Measurements from ENCODE around the gene AJUBA.

AJUBA gene

GRCh38 chr14:23009483-23009938, 27.2 kb upstream of the AJUBA start:
- no peak overlapping the region for H2BK15ac ChIP-seq (ENCODE audit: low read depth, poor library complexity, severe bottlenecking)
- no peak overlapping the region for H4K91ac ChIP-seq (ENCODE audit: low read length)
- H3K18ac ChIP-seq (ENCODE audit: low read depth in 1 of 2, low read length in 2 of 2): no peak overlapping the region
- no peaks in the 10 kb centered on the region for H3K9me3 ChIP-seq (ENCODE audit: control insufficient read depth, low read length)
- H3K27ac ChIP-seq (ENCODE audit: low read length, poor library complexity, severe bottlenecking): no peak overlapping the region
- H3K4me3 ChIP-seq (ENCODE audit: insufficient read depth in 1 of 2, low read depth in 1 of 2, low read length in 2 of 2): peak overlapping the region in 1 of 2 experiments; percentile 74
- H3K23ac ChIP-seq (ENCODE audit: low read length in 2 of 2): no peak overlapping the region
- 85% methylated on average over 3 of the region's 8 CpGs for WGBS
- no peak overlapping the region for H2AFZ ChIP-seq (ENCODE audit: low read depth, low read length)
- no peak overlapping the region for H2AK5ac ChIP-seq (ENCODE audit: low read length, severe bottlenecking)
- H4K8ac ChIP-seq (ENCODE audit: low read length): peak overlapping the region; percentile 80
- no peaks in the 10 kb centered on the region for H3K27me3 ChIP-seq (ENCODE audit: control insufficient read depth in 1 of 2, insufficient read depth in 1 of 2, low read length in 2 of 2)
- H3K4me2 ChIP-seq (ENCODE audit: low read length, poor library complexity, severe bottlenecking): peak overlapping the region; percentile 87
- peaks cover 1% of the 10 kb centered on the region for H3K4me1 ChIP-seq (ENCODE audit: control insufficient read depth, insufficient read depth, low read depth, low read length)
- H2BK12ac ChIP-seq (ENCODE audit: low read length in 2 of 2): no peak overlapping the region
- no peak overlapping the region for H2BK5ac ChIP-seq (ENCODE audit: low read depth, low read length, poor library complexity, severe bottlenecking)
- DNase-seq: no peak
- no peaks in the 10 kb centered on the region for H3K79me1 ChIP-seq (replicated peaks; ENCODE audit: low read length, poor library complexity, severe bottlenecking)
- H3K4ac ChIP-seq (ENCODE audit: low read depth in 1 of 2, low read length in 2 of 2): no peak overlapping the region
- H3K9ac ChIP-seq (ENCODE audit: low read length): peak overlapping the region; percentile 89
- no peak overlapping the region for H2BK120ac ChIP-seq (ENCODE audit: low read depth, low read length)
- no peak overlapping the region for H3K14ac ChIP-seq (ENCODE audit: low read length in 2 of 2)
- H3K36me3 ChIP-seq (ENCODE audit: control insufficient read depth in 1 of 2, insufficient read depth in 2 of 2, low read depth in 1 of 2, low read length in 2 of 2): no peaks in the 10 kb centered on the region

GRCh38 chr14:23008831-23009230, 26.5 kb upstream of the AJUBA start:
- Histone ChIP-seq H2BK12ac (ENCODE audit: low read length in 2 of 2) (no peak overlapping the region), H3K9ac (ENCODE audit: low read length) (no peak overlapping the region), H3K23ac (ENCODE audit: low read length in 2 of 2) (no peak overlapping the region), H3K14ac (ENCODE audit: low read length in 2 of 2) (no peak overlapping the region), H3K4me1 (ENCODE audit: control insufficient read depth, insufficient read depth, low read depth, low read length) (peaks cover 1% of the 10 kb centered on the region), H2AK5ac (ENCODE audit: low read length, severe bottlenecking) (no peak overlapping the region), H4K91ac (ENCODE audit: low read length) (no peak overlapping the region), H2BK120ac (ENCODE audit: low read depth, low read length) (no peak overlapping the region), H3K4me2 (ENCODE audit: low read length, poor library complexity, severe bottlenecking) (no peak overlapping the region), H3K4ac (ENCODE audit: low read depth in 1 of 2, low read length in 2 of 2) (no peak overlapping the region), H2BK5ac (ENCODE audit: low read depth, low read length, poor library complexity, severe bottlenecking) (no peak overlapping the region), H3K79me1 (replicated peaks; ENCODE audit: low read length, poor library complexity, severe bottlenecking) (no peaks in the 10 kb centered on the region), H2BK15ac (ENCODE audit: low read depth, poor library complexity, severe bottlenecking) (no peak overlapping the region), H3K36me3 (ENCODE audit: control insufficient read depth in 1 of 2, insufficient read depth in 2 of 2, low read depth in 1 of 2, low read length in 2 of 2) (no peaks in the 10 kb centered on the region), H3K27ac (ENCODE audit: low read length, poor library complexity, severe bottlenecking) (no peak overlapping the region), H3K18ac (ENCODE audit: low read depth in 1 of 2, low read length in 2 of 2) (no peak overlapping the region), H3K4me3 (ENCODE audit: insufficient read depth in 1 of 2, low read depth in 1 of 2, low read length in 2 of 2) (no peak overlapping the region), H2AFZ (ENCODE audit: low read depth, low read length) (no peak overlapping the region), H4K8ac (ENCODE audit: low read length) (no peak overlapping the region), H3K27me3 (ENCODE audit: control insufficient read depth in 1 of 2, insufficient read depth in 1 of 2, low read length in 2 of 2) (no peaks in the 10 kb centered on the region), H3K9me3 (ENCODE audit: control insufficient read depth, low read length) (no peaks in the 10 kb centered on the region)
- WGBS: 65% methylated on average over 3 of the region's 3 CpGs
- no peak for DNase-seq

GRCh38 chr14:23006544-23007419, 24.4 kb upstream of the AJUBA start:
- 1% methylated on average over 61 of the region's 62 CpGs for WGBS
- Histone ChIP-seq H3K27me3 (ENCODE audit: control insufficient read depth in 1 of 2, insufficient read depth in 1 of 2, low read length in 2 of 2) (no peaks in the 10 kb centered on the region), H2BK12ac (ENCODE audit: low read length in 2 of 2) (peak overlapping the region in 1 of 2 experiments; percentile 37), H2BK120ac (ENCODE audit: low read depth, low read length) (peak overlapping the region; percentile 45), H2AFZ (ENCODE audit: low read depth, low read length) (peak overlapping the region; percentile 94), H4K8ac (ENCODE audit: low read length) (peak overlapping the region; percentile 94), H2BK15ac (ENCODE audit: low read depth, poor library complexity, severe bottlenecking) (peak overlapping the region; percentile 29), H2AK5ac (ENCODE audit: low read length, severe bottlenecking) (no peak overlapping the region), H3K9ac (ENCODE audit: low read length) (peak overlapping the region; percentile 90), H3K18ac (ENCODE audit: low read depth in 1 of 2, low read length in 2 of 2) (peak overlapping the region; percentile 82 to 96), H3K4me2 (ENCODE audit: low read length, poor library complexity, severe bottlenecking) (peak overlapping the region; percentile 64), H3K4me1 (ENCODE audit: control insufficient read depth, insufficient read depth, low read depth, low read length) (no peaks in the 10 kb centered on the region), H3K79me1 (replicated peaks; ENCODE audit: low read length, poor library complexity, severe bottlenecking) (no peaks in the 10 kb centered on the region), H4K91ac (ENCODE audit: low read length) (peak overlapping the region; percentile 84), H2BK5ac (ENCODE audit: low read depth, low read length, poor library complexity, severe bottlenecking) (peak overlapping the region; percentile 87), H3K23ac (ENCODE audit: low read length in 2 of 2) (no peak overlapping the region), H3K27ac (ENCODE audit: low read length, poor library complexity, severe bottlenecking) (peak overlapping the region; percentile 94), H3K14ac (ENCODE audit: low read length in 2 of 2) (peak overlapping the region in 1 of 2 experiments; percentile 98), H3K9me3 (ENCODE audit: control insufficient read depth, low read length) (no peaks in the 10 kb centered on the region), H3K36me3 (ENCODE audit: control insufficient read depth in 1 of 2, insufficient read depth in 2 of 2, low read depth in 1 of 2, low read length in 2 of 2) (no peaks in the 10 kb centered on the region), H3K4me3 (ENCODE audit: insufficient read depth in 1 of 2, low read depth in 1 of 2, low read length in 2 of 2) (peak overlapping the region; percentile 65 to 90), H3K4ac (ENCODE audit: low read depth in 1 of 2, low read length in 2 of 2) (peak overlapping the region; percentile 54 to 85)
- DNase-seq: peak; percentile 98

GRCh38 chr14:23006188-23006534, 23.8 kb upstream of the AJUBA start:
- no peak overlapping the region for H3K4ac ChIP-seq (ENCODE audit: low read depth in 1 of 2, low read length in 2 of 2)
- no peak overlapping the region for H4K8ac ChIP-seq (ENCODE audit: low read length)
- H3K4me2 ChIP-seq (ENCODE audit: low read length, poor library complexity, severe bottlenecking): peak overlapping the region; percentile 51
- 89% methylated on average over 5 of the region's 5 CpGs for WGBS
- peak overlapping the region; percentile 94 for H3K27ac ChIP-seq (ENCODE audit: low read length, poor library complexity, severe bottlenecking)
- peak overlapping the region; percentile 90 for H3K9ac ChIP-seq (ENCODE audit: low read length)
- no peak overlapping the region for H2BK12ac ChIP-seq (ENCODE audit: low read length in 2 of 2)
- no peaks in the 10 kb centered on the region for H3K36me3 ChIP-seq (ENCODE audit: control insufficient read depth in 1 of 2, insufficient read depth in 2 of 2, low read depth in 1 of 2, low read length in 2 of 2)
- no peak overlapping the region for H2AK5ac ChIP-seq (ENCODE audit: low read length, severe bottlenecking)
- no peak overlapping the region for H2BK120ac ChIP-seq (ENCODE audit: low read depth, low read length)
- H2BK15ac ChIP-seq (ENCODE audit: low read depth, poor library complexity, severe bottlenecking): no peak overlapping the region
- H3K4me1 ChIP-seq (ENCODE audit: control insufficient read depth, insufficient read depth, low read depth, low read length): no peaks in the 10 kb centered on the region
- no peak overlapping the region for H3K18ac ChIP-seq (ENCODE audit: low read depth in 1 of 2, low read length in 2 of 2)
- DNase-seq: no peak
- no peak overlapping the region for H2AFZ ChIP-seq (ENCODE audit: low read depth, low read length)
- no peak overlapping the region for H2BK5ac ChIP-seq (ENCODE audit: low read depth, low read length, poor library complexity, severe bottlenecking)
- H3K9me3 ChIP-seq (ENCODE audit: control insufficient read depth, low read length): no peaks in the 10 kb centered on the region
- no peak overlapping the region for H4K91ac ChIP-seq (ENCODE audit: low read length)
- no peaks in the 10 kb centered on the region for H3K27me3 ChIP-seq (ENCODE audit: control insufficient read depth in 1 of 2, insufficient read depth in 1 of 2, low read length in 2 of 2)
- H3K14ac ChIP-seq (ENCODE audit: low read length in 2 of 2): no peak overlapping the region
- H3K4me3 ChIP-seq (ENCODE audit: insufficient read depth in 1 of 2, low read depth in 1 of 2, low read length in 2 of 2): peak overlapping the region in 1 of 2 experiments; percentile 90
- no peak overlapping the region for H3K23ac ChIP-seq (ENCODE audit: low read length in 2 of 2)
- H3K79me1 ChIP-seq (replicated peaks; ENCODE audit: low read length, poor library complexity, severe bottlenecking): no peaks in the 10 kb centered on the region

All from mesenchymal stem cell (in vitro differentiated cells and primary cell).